ENCODE results near the gene C10orf88. TPM values are rescaled to one million over a fixed set of nuclear protein-coding genes. Genes with fewer than 3 reads are reported as not detected.

Gene C10orf88
- total RNA-seq, 2 donors from 2014 or later = 4.1 to 4.4 TPM

GRCh38 chr10:122962405-122962804 is 8.4 kb upstream of the C10orf88 start:
- Histone ChIP-seq H3K4me3 (no peak overlapping the region), H3K27ac (no peak overlapping the region), H3K4me1 (no peaks in the 10 kb centered on the region), H3K27me3 (no peaks in the 10 kb centered on the region), H3K36me3 (no peaks in the 10 kb centered on the region), H3K9me3 (peaks cover 0 to 5% of the 10 kb centered on the region in 2 donors)
- TF ChIP-seq, protein P1, sequence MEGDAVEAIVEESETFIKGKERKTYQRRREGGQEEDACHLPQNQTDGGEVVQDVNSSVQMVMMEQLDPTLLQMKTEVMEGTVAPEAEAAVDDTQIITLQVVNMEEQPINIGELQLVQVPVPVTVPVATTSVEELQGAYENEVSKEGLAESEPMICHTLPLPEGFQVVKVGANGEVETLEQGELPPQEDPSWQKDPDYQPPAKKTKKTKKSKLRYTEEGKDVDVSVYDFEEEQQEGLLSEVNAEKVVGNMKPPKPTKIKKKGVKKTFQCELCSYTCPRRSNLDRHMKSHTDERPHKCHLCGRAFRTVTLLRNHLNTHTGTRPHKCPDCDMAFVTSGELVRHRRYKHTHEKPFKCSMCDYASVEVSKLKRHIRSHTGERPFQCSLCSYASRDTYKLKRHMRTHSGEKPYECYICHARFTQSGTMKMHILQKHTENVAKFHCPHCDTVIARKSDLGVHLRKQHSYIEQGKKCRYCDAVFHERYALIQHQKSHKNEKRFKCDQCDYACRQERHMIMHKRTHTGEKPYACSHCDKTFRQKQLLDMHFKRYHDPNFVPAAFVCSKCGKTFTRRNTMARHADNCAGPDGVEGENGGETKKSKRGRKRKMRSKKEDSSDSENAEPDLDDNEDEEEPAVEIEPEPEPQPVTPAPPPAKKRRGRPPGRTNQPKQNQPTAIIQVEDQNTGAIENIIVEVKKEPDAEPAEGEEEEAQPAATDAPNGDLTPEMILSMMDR (IDR thresholded peaks at IDR 0.05) = no peak
- DNase-seq (ENCODE audit: low spot score) = no peak

DNA sequence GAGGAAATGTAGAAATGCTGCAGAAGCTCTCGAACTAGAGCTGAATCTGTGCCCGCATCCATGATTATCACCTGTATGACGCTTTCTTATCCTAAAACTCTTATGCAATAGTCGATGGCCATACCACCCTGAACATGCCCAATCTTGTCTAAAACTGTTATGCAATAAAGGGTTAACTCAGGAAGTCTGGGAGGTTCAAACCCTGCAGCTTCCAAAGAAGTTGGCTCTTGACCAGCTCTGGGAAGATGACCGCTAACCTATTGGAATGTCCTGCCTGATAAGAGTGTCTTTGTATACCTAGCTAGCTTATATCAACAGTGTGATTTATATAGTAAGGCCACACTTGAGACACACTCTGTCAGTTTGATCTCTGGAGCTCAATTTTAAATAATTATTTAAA is 3.4 kb upstream of the C10orf88 start:
- Histone ChIP-seq H3K27ac (no peak overlapping the region), H3K4me1 (peaks cover 0 to 13% of the 10 kb centered on the region in 2 donors), H3K9me3 (no peaks in the 10 kb centered on the region), H3K36me3 (no peaks in the 10 kb centered on the region), H3K27me3 (no peaks in the 10 kb centered on the region), H3K4me3 (no peak overlapping the region)
- TF ChIP-seq, protein P1 (IDR thresholded peaks at IDR 0.05) = no peak
- no peak for DNase-seq (ENCODE audit: low spot score)

- TF ChIP-seq, protein P1 (IDR thresholded peaks at IDR 0.05) = no peak
- no peaks in the 10 kb centered on the region for H3K9me3 ChIP-seq
- no peak overlapping the region for H3K27ac ChIP-seq
- no peak overlapping the region for H3K4me3 ChIP-seq
- peaks cover 0 to 13% of the 10 kb centered on the region in 2 donors for H3K4me1 ChIP-seq
- no peaks in the 10 kb centered on the region for H3K36me3 ChIP-seq
- no peak for DNase-seq (ENCODE audit: low spot score)
- no peaks in the 10 kb centered on the region for H3K27me3 ChIP-seq
Observed at GRCh38 chr10:122955892-122956291, 1.9 kb upstream of the C10orf88 start.

DNA sequence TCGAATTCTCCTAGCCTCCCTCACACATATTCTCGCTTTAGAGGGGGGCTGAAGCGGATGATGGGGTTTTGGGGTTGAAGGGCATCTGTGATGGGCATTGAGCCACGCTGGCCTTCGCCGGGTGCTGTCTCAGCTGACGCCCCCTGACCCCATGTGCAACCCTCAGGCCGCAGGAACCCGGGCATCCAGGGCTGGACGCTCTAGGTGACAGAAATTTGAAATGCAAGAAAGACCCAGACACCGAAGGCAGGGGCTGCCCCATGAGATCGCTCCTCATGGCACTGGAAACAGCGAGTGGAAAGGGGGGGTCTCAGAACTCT is 664 bp upstream of the C10orf88 start:
- Histone ChIP-seq H3K4me1 (peaks cover 0 to 13% of the 10 kb centered on the region in 2 donors), H3K36me3 (no peaks in the 10 kb centered on the region), H3K27ac (peak overlapping the region in 1 of 2 donors; percentile 78), H3K4me3 (peak overlapping the region; percentile 67 to 89), H3K9me3 (no peaks in the 10 kb centered on the region), H3K27me3 (no peaks in the 10 kb centered on the region)
- no peak for DNase-seq (ENCODE audit: low spot score)
- TF ChIP-seq, protein P1 (IDR thresholded peaks at IDR 0.05) = no peak

DNA sequence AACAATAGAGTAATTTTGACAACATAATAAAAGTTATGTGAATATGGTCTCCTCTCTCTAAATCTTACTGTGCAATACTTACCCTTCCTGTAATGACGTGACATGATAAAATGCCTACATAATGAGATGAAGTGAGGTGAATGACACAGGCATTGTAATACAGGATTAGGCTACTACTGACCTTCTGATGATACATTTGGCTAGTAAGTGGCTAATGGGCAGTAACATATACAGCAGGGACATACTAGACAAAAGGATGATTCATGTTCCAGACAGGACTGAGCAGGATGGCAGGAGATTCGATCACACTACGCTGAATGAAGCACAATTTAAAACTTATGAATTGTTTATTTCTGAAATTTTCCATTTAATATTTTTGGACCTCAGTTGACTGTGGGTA is 4.7 kb downstream of the C10orf88 start:
- H3K27ac ChIP-seq = no peak overlapping the region
- TF ChIP-seq, protein P1 (IDR thresholded peaks at IDR 0.05) = no peak
- H3K9me3 ChIP-seq = no peaks in the 10 kb centered on the region
- peaks cover 25% of the 10 kb centered on the region for H3K36me3 ChIP-seq
- no peaks in the 10 kb centered on the region for H3K27me3 ChIP-seq
- peaks cover 0 to 8% of the 10 kb centered on the region in 2 donors for H3K4me1 ChIP-seq
- DNase-seq (ENCODE audit: low spot score) = no peak
- no peak overlapping the region for H3K4me3 ChIP-seq

- no peak for DNase-seq (ENCODE audit: low spot score)
- TF ChIP-seq, protein P1 (IDR thresholded peaks at IDR 0.05) = no peak
- Histone ChIP-seq H3K36me3 (peaks cover 15% of the 10 kb centered on the region), H3K27me3 (no peaks in the 10 kb centered on the region), H3K9me3 (no peaks in the 10 kb centered on the region), H3K27ac (no peak overlapping the region), H3K4me1 (no peaks in the 10 kb centered on the region), H3K4me3 (no peak overlapping the region)
Observed at GRCh38 chr10:122939856-122940543, 14.0 kb downstream of the C10orf88 start.

Data from right atrium auricular region (tissue), 2 donors.